A549 (cell line): Measurements from ENCODE around the gene GRID2. TPM values are rescaled to one million over a fixed set of nuclear protein-coding genes. Genes with fewer than 3 reads are reported as not detected.

Experiments used
- ATAC-seq, 2 experiments: fragments of 200-7000 bp in 1 of 2; fragments of >200 bp in 1 of 2; cut with Nextera tagmentation in 1 of 2; cut with Tn5 transposase in 1 of 2; 3 replicates each; pipeline versions ENCODE4 v1.8.0 to v1.9.1; 2018 to 2020; ENCODE audit warnings: mild to moderate bottlenecking in 1 of 2, moderate library complexity in 1 of 2
- CTCF ChIA-PET: fragments of 300-600 bp; sonication (Branson Sonifier 250); formaldehyde crosslinking; extraction: SDS; loops from one replicate; lab custom pipeline; 2021; ENCODE audit warnings: antibody characterized with exemption, inconsistent platforms; lab: Yijun Ruan, JAX
- POLR2A ChIA-PET: fragments of 350-600 bp; formaldehyde crosslinking; extraction: SDS; loops from one replicate; lab custom pipeline; 2021; ENCODE audit warnings: antibody characterized with exemption, inconsistent platforms; lab: Yijun Ruan, JAX
- DNase-seq, 2 experiments: peaks; one replicate each; pipeline versions ENCODE4 v3.0.0 to v3.0.0-alpha.2; 2011 to 2016; ENCODE audit warnings: low read depth in 1 of 2, low spot score in 1 of 2
- FAIRE-seq: peaks from 2 replicates; lab custom pipeline; 2011; peaks lifted over from hg19 to GRCh38; lab: Jason Lieb, UNC
- H3K27ac ChIP-seq, 2 experiments: fragments of >200 bp; sonication (Bioruptor Twin); formaldehyde crosslinking; 3 replicates each; pipeline ENCODE4 v1.5.1; 2016 to 2017
- H3K4me1 ChIP-seq: fragments of >200 bp; sonication (Bioruptor Twin); formaldehyde crosslinking; 3 replicates; pipeline ENCODE4 v1.6.1; 2016
- H3K4me2 ChIP-seq: fragments of >200 bp; sonication (Bioruptor Twin); formaldehyde crosslinking; 3 replicates; pipeline ENCODE4 v1.6.1; 2016
- H3K4me3 ChIP-seq: fragments of >200 bp; sonication (Bioruptor Twin); formaldehyde crosslinking; 3 replicates; pipeline ENCODE4 v1.5.1; 2016
- H3K9me3 ChIP-seq: fragments of >200 bp; sonication (Bioruptor Twin); formaldehyde crosslinking; 3 replicates; pipeline ENCODE4 v1.6.1; 2016
- CBX8 ChIP-seq: fragments of 200-600 bp; sonication (generic); IDR thresholded peaks from 2 replicates; pipeline ENCODE4 v1.6.1; 2016
- CHD4 ChIP-seq: fragments of 200-600 bp; sonication (generic); IDR thresholded peaks from 2 replicates; pipeline ENCODE4 v1.6.1; 2016; ENCODE audit warnings: antibody characterized with exemption, mild to moderate bottlenecking, borderline replicate concordance
- E2F6 ChIP-seq: IDR thresholded peaks from 2 replicates; pipeline ENCODE4 v1.6.1; 2012; ENCODE audit warnings: low read depth, borderline replicate concordance
- EHF ChIP-seq: fragments of 250-450 bp; sonication (Bioruptor Pico); IDR thresholded peaks from 2 replicates; pipeline ENCODE4 v1.5.0; 2020; ENCODE audit warnings: mild to moderate bottlenecking
- EP300 ChIP-seq, 2 experiments: fragments of >200 bp; sonication (Bioruptor Twin); formaldehyde crosslinking; IDR thresholded peaks; 2 replicates in 1 of 2; 3 replicates in 1 of 2; pipeline ENCODE4 v1.6.1; 2016 to 2017
- ESRRA ChIP-seq: fragments of 150-350 bp; IDR thresholded peaks from 2 replicates; pipeline ENCODE4 v1.6.1; 2014; ENCODE audit warnings: mild to moderate bottlenecking, low read length, borderline replicate concordance
- FOSB ChIP-seq: fragments of 250-450 bp; sonication (Bioruptor Pico); IDR thresholded peaks from 2 replicates; pipeline ENCODE4 v1.5.0; 2020; ENCODE audit warnings: mild to moderate bottlenecking, moderate library complexity
- FOXS1 ChIP-seq: fragments of 250-450 bp; sonication (Bioruptor Pico); IDR thresholded peaks from 2 replicates; pipeline ENCODE4 v1.5.0; 2020; ENCODE audit warnings: mild to moderate bottlenecking, moderate library complexity
- HMGXB4 ChIP-seq: fragments of 250-450 bp; sonication (Bioruptor Pico); IDR thresholded peaks from 2 replicates; pipeline ENCODE4 v1.5.0; 2021; ENCODE audit warnings: mild to moderate bottlenecking, moderate library complexity, borderline replicate concordance
- HOXB5 ChIP-seq: fragments of 250-450 bp; sonication (Bioruptor Pico); IDR thresholded peaks from 2 replicates; pipeline ENCODE4 v1.5.0; 2020; ENCODE audit warnings: mild to moderate bottlenecking, moderate library complexity
- JUN ChIP-seq, 2 experiments: fragments of >200 bp; sonication (Bioruptor Twin); formaldehyde crosslinking; IDR thresholded peaks; 2 replicates in 1 of 2; 3 replicates in 1 of 2; pipeline ENCODE4 v1.6.1; 2016 to 2017
- JUNB ChIP-seq: fragments of >200 bp; sonication (Bioruptor Twin); formaldehyde crosslinking; IDR thresholded peaks from 2 replicates; pipeline ENCODE4 v1.6.1; 2016
- KDM5A ChIP-seq: fragments of 200-600 bp; sonication (generic); IDR thresholded peaks from 2 replicates; pipeline ENCODE4 v1.6.1; 2016; ENCODE audit warnings: antibody characterized with exemption, mild to moderate bottlenecking
- MAFK ChIP-seq: fragments of 450-650 bp; IDR thresholded peaks from 2 replicates; pipeline ENCODE4 v1.6.1; 2014; ENCODE audit not compliant: partially characterized antibody
- NPAS2 ChIP-seq: fragments of 250-450 bp; sonication (Bioruptor Pico); IDR thresholded peaks from 2 replicates; pipeline ENCODE4 v1.8.0; 2022; ENCODE audit warnings: mild to moderate bottlenecking, moderate library complexity, borderline replicate concordance
- PHF8 ChIP-seq: fragments of 200-600 bp; sonication (generic); IDR thresholded peaks from 2 replicates; pipeline ENCODE4 v1.6.1; 2016; ENCODE audit warnings: low read depth, mild to moderate bottlenecking, antibody characterized with exemption, moderate library complexity, borderline replicate concordance
- RARB ChIP-seq: fragments of 250-450 bp; sonication (Bioruptor Pico); IDR thresholded peaks from 2 replicates; pipeline ENCODE4 v1.8.0; 2021; ENCODE audit warnings: mild to moderate bottlenecking, moderate library complexity
- ZSCAN20 ChIP-seq: fragments of 250-450 bp; sonication (Bioruptor Pico); IDR thresholded peaks from 2 replicates; pipeline ENCODE4 v1.8.0; 2022; ENCODE audit warnings: mild to moderate bottlenecking, moderate library complexity
- WGBS: methylation state at CpG from one replicate; pipeline ENCODE4 v1.1.6; 2017; ENCODE audit errors: missing lambda C conversion rate; 5-methylcytosine and 5-hydroxymethylcytosine counted together
- polyA plus RNA-seq, 4 experiments: library from polyadenylated mRNA; depleted of rRNA in 3 of 4; stranded (reverse); fragments of >200 nt; fragmentation: RNase III in 1 of 4; extraction: RNeasy Plus Mini Kit Qiagen cat#74134 plus additional on column Dnase treatment in 1 of 4; gene quantifications; 2 replicates in 3 of 4; 3 replicates in 1 of 4; pipeline ENCODE4 v1.2.3, GENCODE V29; 2011 to 2017
- TF ChIP-seq, protein P1 (sequence below): fragments of >200 bp; sonication (Bioruptor Twin); formaldehyde crosslinking; IDR thresholded peaks from 2 replicates; pipeline ENCODE4 v1.6.1; 2016
- TF ChIP-seq, protein P2 (sequence below): fragments of >200 bp; sonication (Bioruptor Twin); formaldehyde crosslinking; IDR thresholded peaks from 3 replicates; pipeline ENCODE4 v1.6.1; 2016
- TF ChIP-seq, protein P3 (sequence below): fragments of >200 bp; sonication (Bioruptor Twin); formaldehyde crosslinking; IDR thresholded peaks from 3 replicates; pipeline ENCODE4 v1.5.1; 2016

The GRID2 gene
- polyA plus RNA-seq, 2 of the 4 experiments (the other 2 are of a cell fraction): not detected

GRCh38 chr4:92657695-92658094 lies 353.9 kb downstream of the GRID2 start (continued):
- TF ChIP-seq EP300 (IDR thresholded peaks at IDR 0.05): no peak
- TF ChIP-seq, protein P1, sequence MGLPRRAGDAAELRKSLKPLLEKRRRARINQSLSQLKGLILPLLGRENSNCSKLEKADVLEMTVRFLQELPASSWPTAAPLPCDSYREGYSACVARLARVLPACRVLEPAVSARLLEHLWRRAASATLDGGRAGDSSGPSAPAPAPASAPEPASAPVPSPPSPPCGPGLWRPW: no peak
- TF ChIP-seq RARB (CRISPR knock-in tag): no peak
- no peak for TF ChIP-seq HOXB5
- TF ChIP-seq E2F6: no peak
- TF ChIP-seq, protein P2, sequence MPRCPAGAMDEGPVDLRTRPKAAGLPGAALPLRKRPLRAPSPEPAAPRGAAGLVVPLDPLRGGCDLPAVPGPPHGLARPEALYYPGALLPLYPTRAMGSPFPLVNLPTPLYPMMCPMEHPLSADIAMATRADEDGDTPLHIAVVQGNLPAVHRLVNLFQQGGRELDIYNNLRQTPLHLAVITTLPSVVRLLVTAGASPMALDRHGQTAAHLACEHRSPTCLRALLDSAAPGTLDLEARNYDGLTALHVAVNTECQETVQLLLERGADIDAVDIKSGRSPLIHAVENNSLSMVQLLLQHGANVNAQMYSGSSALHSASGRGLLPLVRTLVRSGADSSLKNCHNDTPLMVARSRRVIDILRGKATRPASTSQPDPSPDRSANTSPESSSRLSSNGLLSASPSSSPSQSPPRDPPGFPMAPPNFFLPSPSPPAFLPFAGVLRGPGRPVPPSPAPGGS: no peak
- TF ChIP-seq JUN (IDR thresholded peaks at IDR 0.05): no peak
- no peak for TF ChIP-seq ESRRA

DNA sequence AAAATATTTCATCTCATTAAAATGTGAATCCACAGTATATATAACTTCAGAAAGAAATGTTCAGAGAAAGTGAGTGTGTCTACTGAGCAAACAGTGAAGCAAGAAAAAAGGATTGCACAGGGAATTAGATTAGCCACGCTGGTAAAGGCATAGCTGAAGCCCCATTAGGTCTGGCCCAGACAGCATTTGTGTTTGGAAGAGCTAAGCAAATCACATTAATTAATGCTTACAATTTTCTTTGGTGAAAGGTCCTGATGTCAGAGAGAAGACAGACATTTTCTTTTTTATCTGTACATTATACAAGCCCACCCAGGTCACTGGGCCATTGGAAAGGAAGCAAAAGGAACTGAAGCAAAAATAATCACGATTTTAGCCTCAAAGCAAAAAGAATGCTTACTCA lies 354.6 kb downstream of the GRID2 start:
- WGBS: 18% methylated on average over 2 of the region's 2 CpGs
- FAIRE-seq: no peak
- no peaks in the 10 kb centered on the region for H3K9me3 ChIP-seq
- H3K4me2 ChIP-seq: no peak overlapping the region
- ChIA-PET CTCF (no interaction called here), POLR2A (no interaction called here)
- DNase-seq: no peak
- H3K4me1 ChIP-seq: no peaks in the 10 kb centered on the region
- TF ChIP-seq CBX8 (no peak), KDM5A (no peak), E2F6 (no peak), MAFK (no peak), CHD4 (no peak), FOXS1 (CRISPR knock-in tag) (no peak)
- no peak overlapping the region for H3K27ac ChIP-seq
- no peak for ATAC-seq
- H3K4me3 ChIP-seq: no peak overlapping the region

GRCh38 chr4:92677805-92678204 lies 374.0 kb downstream of the GRID2 start:
- TF ChIP-seq JUNB (no peak), HMGXB4 (CRISPR knock-in tag) (no peak), CBX8 (no peak), FOSB (CRISPR knock-in tag) (no peak), PHF8 (no peak), NPAS2 (no peak), JUN (IDR thresholded peaks at IDR 0.05) (no peak), EHF (CRISPR knock-in tag) (no peak), ZSCAN20 (no peak)
- TF ChIP-seq, protein P3, sequence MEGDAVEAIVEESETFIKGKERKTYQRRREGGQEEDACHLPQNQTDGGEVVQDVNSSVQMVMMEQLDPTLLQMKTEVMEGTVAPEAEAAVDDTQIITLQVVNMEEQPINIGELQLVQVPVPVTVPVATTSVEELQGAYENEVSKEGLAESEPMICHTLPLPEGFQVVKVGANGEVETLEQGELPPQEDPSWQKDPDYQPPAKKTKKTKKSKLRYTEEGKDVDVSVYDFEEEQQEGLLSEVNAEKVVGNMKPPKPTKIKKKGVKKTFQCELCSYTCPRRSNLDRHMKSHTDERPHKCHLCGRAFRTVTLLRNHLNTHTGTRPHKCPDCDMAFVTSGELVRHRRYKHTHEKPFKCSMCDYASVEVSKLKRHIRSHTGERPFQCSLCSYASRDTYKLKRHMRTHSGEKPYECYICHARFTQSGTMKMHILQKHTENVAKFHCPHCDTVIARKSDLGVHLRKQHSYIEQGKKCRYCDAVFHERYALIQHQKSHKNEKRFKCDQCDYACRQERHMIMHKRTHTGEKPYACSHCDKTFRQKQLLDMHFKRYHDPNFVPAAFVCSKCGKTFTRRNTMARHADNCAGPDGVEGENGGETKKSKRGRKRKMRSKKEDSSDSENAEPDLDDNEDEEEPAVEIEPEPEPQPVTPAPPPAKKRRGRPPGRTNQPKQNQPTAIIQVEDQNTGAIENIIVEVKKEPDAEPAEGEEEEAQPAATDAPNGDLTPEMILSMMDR: no peak
- TF ChIP-seq, all 56 proteins: peak for 0
- DNase-seq: no peak
- no peak for FAIRE-seq

More at GRCh38 chr4:92677805-92678204, 374.0 kb downstream of the GRID2 start:
- no peak for ATAC-seq
- Histone ChIP-seq H3K9me3 (no peaks in the 10 kb centered on the region), H3K4me2 (no peak overlapping the region), H3K27ac (no peak overlapping the region), H3K4me1 (no peaks in the 10 kb centered on the region), H3K4me3 (no peak overlapping the region)
- CTCF ChIA-PET: no interaction called here
- WGBS: 63% methylated on average over 3 of the region's 3 CpGs
- POLR2A ChIA-PET: no interaction called here
